Suppressor macrophage (primary cell): ENCODE measurements around the gene CISD3.

ENCODE experiments used
- DNase-seq, 4 experiments: peaks; one replicate each; pipeline ENCODE4 v3.0.0-alpha.2; 2020 to 2022

CISD3 gene

GRCh38 chr17:38728290-38728831, 1.8 kb upstream of the CISD3 start:
- DNase-seq: peak in 3 of 4 experiments; percentile 46 to 64 (median 51)

DNA sequence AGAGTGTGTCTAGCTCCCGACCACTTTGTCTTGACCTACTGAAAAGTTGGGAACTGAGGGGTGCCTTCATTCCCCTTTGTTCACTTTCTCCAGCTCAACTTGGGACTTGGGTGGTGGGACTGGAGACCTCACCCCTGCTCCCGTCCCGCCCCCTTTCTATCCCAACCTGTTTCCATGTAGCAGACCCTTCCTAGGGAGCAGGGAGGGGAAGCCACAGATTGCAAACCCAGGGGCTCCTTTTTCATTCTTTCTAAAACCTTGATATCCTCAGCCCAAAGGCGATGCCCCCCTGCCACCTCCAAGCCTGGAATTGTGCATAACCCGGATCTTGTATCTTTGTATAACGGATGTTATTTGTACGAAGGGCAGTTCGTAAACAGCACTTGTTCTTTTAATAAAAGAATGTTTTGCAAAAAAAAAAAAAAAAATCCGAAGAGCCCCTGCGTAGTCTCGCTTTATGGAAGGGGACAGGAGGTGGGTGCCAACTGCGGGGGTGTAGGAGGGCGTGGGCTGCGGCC, 714 bp upstream of the CISD3 start:
- no peak for DNase-seq

- DNase-seq: peak in 3 of 4 experiments; percentile 32 to 43 (median 43)
Observed at GRCh38 chr17:38730526-38731379, 612 bp downstream of the CISD3 start.

- peak; percentile 41 to 71 (median 60) for DNase-seq
Observed at GRCh38 chr17:38731526-38732294, 1.6 kb downstream of the CISD3 start.

- no peak for DNase-seq
Observed at GRCh38 chr17:38732376-38733281, 2.5 kb downstream of the CISD3 start.

- DNase-seq: no peak
Observed at GRCh38 chr17:38733282-38733981, 3.3 kb downstream of the CISD3 start.

DNA sequence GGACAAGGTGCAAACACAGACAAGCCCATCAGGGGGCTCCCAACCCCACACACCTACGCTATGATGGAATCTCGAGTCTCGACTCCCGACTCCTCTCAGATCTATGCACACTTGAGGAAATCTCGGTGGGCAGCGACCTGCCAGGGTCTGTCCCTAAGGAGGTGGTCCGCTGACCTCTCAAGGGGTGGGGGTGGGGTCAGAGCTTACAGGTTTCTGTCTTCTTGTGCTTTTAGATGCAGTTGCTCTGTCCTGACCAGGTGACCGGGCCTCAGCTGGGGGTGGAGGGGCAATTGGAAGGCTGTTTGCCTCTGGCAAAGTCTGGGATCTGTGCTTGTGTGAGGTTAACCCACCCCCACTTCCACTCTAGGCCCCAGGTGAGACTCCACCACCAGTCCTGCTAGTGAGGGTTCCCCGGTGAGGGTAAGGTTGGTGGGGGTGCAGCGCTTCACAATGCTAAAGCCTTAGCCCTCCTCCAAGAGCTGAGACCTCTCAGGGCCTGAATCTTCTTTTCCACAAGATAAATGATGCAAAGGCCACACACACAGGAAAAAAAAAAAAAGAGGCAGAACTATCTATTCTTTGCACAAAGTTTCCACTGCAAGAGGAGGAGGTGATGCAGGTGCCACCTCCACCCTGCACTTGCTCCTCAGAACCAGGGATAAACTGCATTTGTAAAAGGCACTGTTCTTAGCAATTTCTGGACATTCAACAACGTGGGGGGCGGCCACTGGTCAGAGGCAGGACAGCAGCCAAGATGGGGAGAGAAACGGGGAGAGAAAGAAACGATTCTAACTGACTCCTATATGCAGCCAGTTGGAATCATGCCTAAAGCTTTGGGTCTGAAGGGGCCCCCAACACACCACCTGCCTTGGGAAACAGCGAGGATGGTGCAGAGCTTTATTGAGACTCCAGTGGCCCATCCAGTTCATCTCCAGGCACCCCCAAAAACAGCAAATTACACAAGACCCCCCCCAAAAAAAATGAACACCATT, 4.1 kb downstream of the CISD3 start:
- no peak for DNase-seq

DNA sequence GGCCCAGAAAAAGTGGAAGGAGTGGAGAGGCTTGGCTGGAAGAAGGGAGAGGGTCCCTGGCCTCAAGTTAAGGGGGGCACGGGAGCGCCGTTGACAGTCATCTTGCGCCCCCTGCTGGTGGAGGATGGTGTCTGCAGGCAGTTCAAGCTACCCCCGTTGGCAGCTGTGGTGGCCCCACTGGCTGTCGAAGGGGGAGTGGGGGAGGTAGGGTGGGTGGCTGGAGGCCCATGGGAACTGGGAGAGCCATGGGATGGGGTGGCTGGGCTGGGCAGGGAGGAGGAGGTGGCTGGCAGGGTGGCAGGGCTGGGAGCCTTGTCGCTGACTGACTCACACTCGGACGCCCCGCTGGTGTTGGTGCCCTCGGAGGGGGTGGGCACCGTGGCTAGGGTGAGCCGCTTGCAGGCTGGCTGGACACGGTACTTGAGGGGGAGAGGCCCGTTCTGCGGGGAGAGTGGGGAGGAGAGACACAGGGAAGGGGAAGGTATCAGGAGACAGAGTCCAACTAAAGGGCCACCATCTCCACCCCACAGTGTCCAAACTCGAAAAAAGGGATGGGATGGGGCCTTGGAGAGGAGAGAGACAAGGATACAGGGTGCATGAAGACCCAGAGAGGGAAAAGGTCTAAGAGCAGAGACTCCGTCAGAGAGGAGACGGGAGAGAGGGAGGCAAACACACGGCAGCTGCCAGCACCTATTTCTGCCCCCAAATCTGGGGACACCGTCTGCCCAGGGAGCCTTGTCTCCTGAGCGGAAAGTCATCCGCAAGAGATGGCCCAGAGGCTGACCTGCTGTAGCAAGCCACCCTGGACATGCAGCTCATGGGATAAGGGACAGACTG, 5.2 kb downstream of the CISD3 start:
- DNase-seq: peak; percentile 48 to 75 (median 64)

GRCh38 chr17:38738007-38738662, 8.0 kb downstream of the CISD3 start:
- DNase-seq: no peak

DNA sequence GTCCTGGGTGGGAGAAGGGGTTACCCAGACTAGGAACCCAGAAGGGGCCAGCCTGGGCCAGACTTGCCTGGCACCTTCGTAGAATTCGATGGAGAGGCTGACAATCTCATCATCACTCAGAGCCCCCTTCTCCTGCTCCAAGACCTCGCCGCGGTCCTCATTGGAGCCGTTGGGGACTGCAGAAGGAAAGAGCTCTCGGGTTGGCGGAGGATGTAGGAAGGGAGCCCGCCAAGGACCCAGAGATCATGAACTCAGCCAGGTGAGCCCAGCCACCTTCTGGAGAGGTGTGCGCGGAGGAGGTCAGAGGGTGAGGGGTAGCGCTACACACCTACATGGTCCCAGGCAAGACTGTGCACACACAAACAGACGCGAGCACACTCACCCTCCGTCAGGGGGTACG, 8.5 kb downstream of the CISD3 start:
- no peak for DNase-seq

GRCh38 chr17:38739305-38739704, 9.2 kb downstream of the CISD3 start:
- no peak for DNase-seq

- no peak for DNase-seq
Observed at GRCh38 chr17:38740044-38740443, 9.9 kb downstream of the CISD3 start.

DNA sequence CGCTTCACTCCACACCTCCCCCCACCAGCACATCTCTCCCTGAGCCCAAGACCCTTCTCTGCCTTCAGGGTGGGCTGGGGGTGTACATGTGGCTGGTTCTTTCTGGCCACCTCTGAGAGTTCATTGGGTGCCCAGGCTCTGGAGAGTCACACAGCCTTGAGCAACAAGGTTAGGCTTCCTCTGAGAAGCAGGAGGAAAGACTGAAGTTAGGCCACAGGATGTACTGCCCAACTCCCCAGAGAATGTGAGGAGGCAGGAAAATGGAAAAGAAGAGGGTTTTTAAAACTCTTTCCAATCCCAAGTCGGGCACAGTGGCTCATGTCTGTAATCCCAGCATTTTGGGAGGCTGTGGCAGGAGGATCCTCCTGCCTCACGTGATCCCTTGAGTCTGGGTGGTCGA, 10.7 kb downstream of the CISD3 start:
- DNase-seq: no peak

DNA sequence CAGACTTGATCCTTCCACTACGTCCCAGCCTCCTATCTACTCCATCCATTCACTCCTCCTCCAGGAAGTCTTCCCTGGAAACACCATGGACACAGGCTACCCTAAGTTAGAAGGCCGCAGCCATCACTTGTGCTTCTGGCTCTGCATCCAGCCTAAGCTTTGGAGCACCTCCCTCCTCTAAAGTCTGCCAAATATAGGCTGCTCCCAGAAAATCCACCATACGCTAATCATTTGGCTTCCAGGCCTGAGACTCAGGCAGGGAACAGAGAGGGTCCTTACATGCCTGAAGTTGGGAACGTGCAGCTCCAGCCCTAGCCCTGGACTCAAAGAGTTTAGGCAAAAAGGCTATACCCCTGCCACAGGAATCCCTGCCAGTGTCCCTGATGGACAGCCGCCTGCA, 11.3 kb downstream of the CISD3 start:
- no peak for DNase-seq

DNA sequence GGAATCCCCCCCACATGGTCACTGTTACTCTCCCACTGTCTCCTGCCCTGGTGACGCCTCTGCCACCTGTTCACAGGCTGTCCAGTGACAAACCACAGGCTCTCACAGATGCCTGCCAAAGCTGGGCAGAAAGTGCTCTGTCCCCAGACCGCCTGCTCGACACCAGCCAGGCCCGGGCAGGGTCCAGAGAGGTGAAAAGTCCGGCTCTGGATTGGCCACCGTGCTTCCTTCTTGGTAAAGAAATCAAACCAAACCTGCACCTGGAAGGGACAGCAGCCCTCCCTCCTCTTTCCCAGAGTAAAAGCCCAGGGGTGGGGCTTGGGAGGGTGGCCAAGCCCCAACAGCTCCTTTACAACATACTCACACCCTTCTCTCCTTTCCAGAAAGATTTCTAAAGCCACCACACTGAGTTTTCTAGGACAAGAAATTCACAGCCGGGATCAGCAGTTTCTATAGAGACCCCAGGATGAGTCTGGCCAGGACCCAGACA, 11.8 kb downstream of the CISD3 start:
- DNase-seq: no peak

- peak in 1 of 4 experiments; percentile 14 for DNase-seq
Observed at GRCh38 chr17:38742411-38743308, 12.5 kb downstream of the CISD3 start.

- no peak for DNase-seq
Observed at GRCh38 chr17:38743556-38744171, 13.5 kb downstream of the CISD3 start.
